GM12878 (cell line): ENCODE measurements around the gene SAMSN1. TPM values are rescaled to one million over a fixed set of nuclear protein-coding genes. Genes with fewer than 3 reads are reported as not detected.

Experiments
- ATAC-seq: fragments of 200-7000 bp; cut with Tn5 transposase; 3 replicates; pipeline ENCODE4 v1.9.1; 2020; ENCODE audit warnings: mild to moderate bottlenecking, moderate library complexity
- BruUV-seq: library from RNA; stranded (reverse); fragments of 400-500 nt; replicated peaks from 2 replicates; lab custom pipeline; 2021; lab: Mats Ljungman, UMichigan
- CTCF ChIA-PET: fragments of 300-600 bp; sonication (Branson Sonifier 250); formaldehyde crosslinking; extraction: SDS; loops from one replicate; lab custom pipeline; 2021; ENCODE audit warnings: inconsistent platforms; lab: Yijun Ruan, JAX
- POLR2A ChIA-PET: fragments of 350-600 bp; formaldehyde crosslinking; extraction: SDS; loops from one replicate; lab custom pipeline; 2021; ENCODE audit warnings: inconsistent platforms; lab: Charles Lee
- RAD21 ChIA-PET: fragments of 300-600 bp; sonication (Branson Sonifier 250); formaldehyde crosslinking; loops from one replicate; lab custom pipeline; 2023; ENCODE audit warnings: antibody characterized with exemption; ENCODE audit not compliant: unreplicated experiment; lab: Charles Lee
- SMC1A ChIA-PET: fragments of 300-600 bp; sonication (Branson Sonifier 250); formaldehyde crosslinking; loops from one replicate; lab custom pipeline; 2023; ENCODE audit not compliant: unreplicated experiment, uncharacterized antibody; lab: Charles Lee
- DNase-seq: peaks from one replicate; pipeline ENCODE4 v3.0.0-alpha.2; 2011; ENCODE audit warnings: low read depth, low spot score
- FAIRE-seq: peaks from 3 replicates; lab custom pipeline; 2011; peaks lifted over from hg19 to GRCh38; lab: Jason Lieb, UNC
- H2AFZ ChIP-seq: 2 replicates; pipeline ENCODE4 v1.6.0; 2011; ENCODE audit warnings: low read depth, low read length, control low read depth; ENCODE audit not compliant: control insufficient read depth
- H3K27ac ChIP-seq: 2 replicates; pipeline ENCODE4 v1.5.1; 2011; ENCODE audit warnings: control low read depth; ENCODE audit not compliant: control insufficient read depth, insufficient read depth
- H3K27me3 ChIP-seq, 2 experiments: replicated peaks in 1 of 2; 2 replicates each; pipeline versions ENCODE4 v1.6.0 to v1.6.1; 2011; ENCODE audit warnings: low read length in 1 of 2; ENCODE audit not compliant: control insufficient read depth in 2 of 2, insufficient read depth in 2 of 2
- H3K36me3 ChIP-seq, 2 experiments: 2 replicates each; pipeline ENCODE4 v1.5.1; 2011; ENCODE audit warnings: low read length in 1 of 2; ENCODE audit not compliant: control insufficient read depth in 2 of 2, insufficient read depth in 2 of 2
- H3K4me1 ChIP-seq: 2 replicates; pipeline ENCODE4 v1.6.1; 2011; ENCODE audit warnings: mild to moderate bottlenecking, low read length, moderate library complexity, mixed read lengths; ENCODE audit not compliant: control insufficient read depth, insufficient read depth
- H3K4me2 ChIP-seq: 2 replicates; pipeline ENCODE4 v1.6.0; 2011; ENCODE audit warnings: control low read depth; ENCODE audit not compliant: control insufficient read depth, insufficient read depth
- H3K4me3 ChIP-seq: fragments of 200-600 bp; sonication (generic); 2 replicates; pipeline ENCODE4 v1.5.1; 2016
- H3K79me2 ChIP-seq: 2 replicates; pipeline ENCODE4 v1.6.0; 2011; ENCODE audit warnings: low read length; ENCODE audit not compliant: control insufficient read depth, insufficient read depth
- H3K9ac ChIP-seq: 2 replicates; pipeline ENCODE4 v1.8.0; 2011; ENCODE audit warnings: low read length, control low read depth, mixed read lengths; ENCODE audit not compliant: control insufficient read depth, insufficient read depth
- H3K9me3 ChIP-seq: replicated peaks from 3 replicates; pipeline ENCODE4 v1.5.1; 2011; ENCODE audit warnings: mild to moderate bottlenecking, low read length; ENCODE audit not compliant: control insufficient read depth, insufficient read depth
- H4K20me1 ChIP-seq: 2 replicates; pipeline ENCODE4 v1.6.0; 2011; ENCODE audit not compliant: control insufficient read depth, insufficient read depth
- BHLHE40 ChIP-seq, 2 experiments: fragments of 450-650 bp in 1 of 2; IDR thresholded peaks; 2 replicates each; pipeline ENCODE4 v1.6.1; 2011 to 2017; ENCODE audit warnings: low read depth in 2 of 2, borderline replicate concordance in 1 of 2, improper control_type of control experiment in 1 of 2, low read length in 1 of 2, mild to moderate bottlenecking in 1 of 2
- CHD4 ChIP-seq: fragments of 200-600 bp; sonication (generic); IDR thresholded peaks from 2 replicates; pipeline ENCODE4 v1.6.1; 2016; ENCODE audit warnings: mild to moderate bottlenecking
- EP300 ChIP-seq, 2 experiments: fragments of 150-350 bp in 1 of 2; IDR thresholded peaks; 2 replicates each; pipeline ENCODE4 v1.6.1; 2011 to 2012; ENCODE audit warnings: low read depth in 2 of 2, low read length in 2 of 2, borderline replicate concordance in 1 of 2, improper control_type of control experiment in 1 of 2, inconsistent platforms in 1 of 2; ENCODE audit not compliant: control insufficient read depth in 1 of 2
- IKZF2 ChIP-seq, 2 experiments: fragments of 450-650 bp; IDR thresholded peaks; 2 replicates each; pipeline ENCODE4 v1.6.1; 2017; ENCODE audit warnings: mild to moderate bottlenecking in 2 of 2, moderate library complexity in 2 of 2
- KLF5 ChIP-seq: fragments of 450-650 bp; IDR thresholded peaks from 2 replicates; pipeline ENCODE4 v1.6.1; 2014; ENCODE audit warnings: mild to moderate bottlenecking; ENCODE audit not compliant: partially characterized antibody
- PBX3 ChIP-seq: IDR thresholded peaks from 2 replicates; pipeline ENCODE4 v1.6.1; 2011; ENCODE audit warnings: mild to moderate bottlenecking, low read depth, low read length, moderate library complexity; ENCODE audit not compliant: insufficient replicate concordance
- PML ChIP-seq: IDR thresholded peaks from 2 replicates; pipeline ENCODE4 v1.6.1; 2012; ENCODE audit warnings: low read length, inconsistent platforms
- RELA ChIP-seq: fragments of 450-650 bp; IDR thresholded peaks from 2 replicates; pipeline ENCODE4 v1.8.0; 2014; ENCODE audit warnings: borderline replicate concordance; ENCODE audit not compliant: partially characterized antibody
- SIX5 ChIP-seq: IDR thresholded peaks from 2 replicates; pipeline ENCODE4 v1.6.1; 2011; ENCODE audit warnings: mild to moderate bottlenecking, low read depth, low read length, moderate library complexity; ENCODE audit not compliant: severe bottlenecking
- TCF3 ChIP-seq: IDR thresholded peaks from 2 replicates; pipeline ENCODE4 v1.6.1; 2012; ENCODE audit warnings: low read depth, mild to moderate bottlenecking, low read length, borderline replicate concordance; ENCODE audit not compliant: insufficient read depth
- TCF7 ChIP-seq: IDR thresholded peaks from 2 replicates; pipeline ENCODE4 v1.6.1; 2014; ENCODE audit warnings: antibody characterized with exemption, borderline replicate concordance
- WRNIP1 ChIP-seq: IDR thresholded peaks from 2 replicates; pipeline ENCODE4 v1.6.1; 2011; ENCODE audit warnings: low read depth, low read length, improper control_type of control experiment, borderline replicate concordance
- ZNF622 ChIP-seq: fragments of 450-650 bp; IDR thresholded peaks from 2 replicates; pipeline ENCODE4 v1.6.1; 2017; ENCODE audit warnings: mild to moderate bottlenecking, inconsistent platforms
- WGBS: methylation state at CpG from one replicate; pipeline ENCODE4 v1.1.6; 2016; ENCODE audit warnings: low lambda C conversion rate; ENCODE audit not compliant: insufficient replicate concordance, insufficient coverage; ENCODE audit errors: missing lambda C conversion rate; 5-methylcytosine and 5-hydroxymethylcytosine counted together
- in situ Hi-C: fragments of 300-500 bp; cut with MboI; formaldehyde crosslinking; loops from 9 replicates; pipeline ENCODE4 v1.14.3; 2018; ENCODE audit warnings: mixed read lengths
- intact Hi-C: fragments of 100-400 bp; cut with micrococcal nuclease; formaldehyde crosslinking; loops from one replicate; pipeline ENCODE4 v1.14.2; 2022; ENCODE audit not compliant: unreplicated experiment
- polyA plus RNA-seq, 11 experiments: library from polyadenylated mRNA; depleted of rRNA in 4 of 11; unstranded in 6 of 11; stranded (reverse) in 5 of 11; fragments of >200 nt; fragmentation: Nextera tagmentation in 4 of 11; fragmentation: Illumina TruSeq in 1 of 11; extraction: Ambion mirVana in 4 of 11; extraction: Trizol in 1 of 11; gene quantifications; 1 replicate in 1 of 11; 2 replicates in 10 of 11; pipeline versions ENCODE4 v1.2.1 to v1.2.3, GENCODE V29; 2011 to 2016; ENCODE audit warnings: inconsistent platforms in 2 of 11, missing spikeins in 2 of 11, low read depth in 1 of 11
- total RNA-seq, 4 experiments: library from RNA; depleted of rRNA in 3 of 4; stranded (reverse); fragments of >200 nt in 3 of 4; fragmentation: Illumina TruSeq in 1 of 4; extraction: Trizol in 1 of 4; gene quantifications; 2 replicates each; pipeline versions ENCODE4 v1.2.1 to v1.2.3, GENCODE V29; 2013 to 2021
- TF ChIP-seq, protein P1 (sequence below): fragments of 450-650 bp; IDR thresholded peaks from 2 replicates; pipeline ENCODE4 v1.6.1; 2016; ENCODE audit warnings: mild to moderate bottlenecking
- TF ChIP-seq, protein P2 (sequence below): fragments of 450-650 bp; IDR thresholded peaks from 2 replicates; pipeline ENCODE4 v1.6.1; 2016; ENCODE audit warnings: mild to moderate bottlenecking
- TF ChIP-seq, protein P3 (sequence below): fragments of 450-650 bp; IDR thresholded peaks from 2 replicates; pipeline ENCODE4 v1.6.1; 2017; ENCODE audit warnings: borderline replicate concordance

SAMSN1 gene
- total and polyA plus RNA-seq, 10 of the 15 experiments (the other 5 are each of a cell fraction or from before 2014, with no cell fraction given) = 23.2 to 102 (median 44.9) TPM

DNA sequence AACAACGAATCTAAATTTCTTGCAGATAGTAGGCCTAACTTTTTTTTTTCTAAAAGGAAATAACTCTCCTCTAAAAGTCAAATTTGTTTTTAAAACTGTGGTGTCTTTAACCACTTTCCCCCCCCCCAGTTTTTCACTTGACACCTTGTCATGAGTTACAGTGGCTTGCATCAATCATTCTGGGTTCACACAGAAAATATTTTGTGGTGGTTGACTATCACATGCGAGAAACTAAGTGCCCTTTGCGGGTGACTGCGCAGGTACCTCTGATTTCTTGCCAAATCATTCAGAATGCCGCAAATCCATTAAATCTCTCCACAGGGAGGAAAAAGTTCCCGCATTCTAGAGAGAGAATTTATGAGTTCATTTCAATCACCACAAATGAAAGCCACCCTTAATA, 23.8 kb upstream of the SAMSN1 start:
- intact Hi-C loops = no loop called here
- Histone ChIP-seq H2AFZ (no peak overlapping the region), H3K4me2 (no peak overlapping the region), H3K9me3 (no peaks in the 10 kb centered on the region; the same call in 1 of the 3 replicates), H4K20me1 (no peaks in the 10 kb centered on the region), H3K9ac (no peak overlapping the region), H3K79me2 (no peaks in the 10 kb centered on the region), H3K4me3 (no peak overlapping the region), H3K36me3 (no peaks in the 10 kb centered on the region), H3K27me3 (no peaks in the 10 kb centered on the region), H3K27ac (no peak overlapping the region), H3K4me1 (peaks cover 28% of the 10 kb centered on the region)
- 80% methylated on average over 6 of the region's 6 CpGs for WGBS
- RAD21 ChIA-PET = interaction anchor here (0.6 to 2.5 kb wide), 7 partner anchors 22 to 167 kb away, joined by 3 to 11 read pairs (median 3); no protein-coding TSS in a partner anchor
- in situ Hi-C loops = no loop called here
- no TSS peak for BruUV-seq
- POLR2A ChIA-PET = interaction anchor here (0.9 to 1.7 kb wide), 2 partner anchors 10 to 12 kb away, joined by 3 to 6 read pairs; no protein-coding TSS in a partner anchor
- SMC1A ChIA-PET = interaction anchor here (0.6 to 9.1 kb wide), 14 partner anchors 9 to 167 kb away, joined by 3 to 81 read pairs (median 4); no protein-coding TSS in a partner anchor
- CTCF ChIA-PET = interaction anchor here (1.4 to 2.8 kb wide), 5 partner anchors 10 to 168 kb away, joined by 3 to 8 read pairs (median 7); no protein-coding TSS in a partner anchor
- FAIRE-seq (no peak), DNase-seq (no peak), ATAC-seq (no peak)
- TF ChIP-seq, protein P1, sequence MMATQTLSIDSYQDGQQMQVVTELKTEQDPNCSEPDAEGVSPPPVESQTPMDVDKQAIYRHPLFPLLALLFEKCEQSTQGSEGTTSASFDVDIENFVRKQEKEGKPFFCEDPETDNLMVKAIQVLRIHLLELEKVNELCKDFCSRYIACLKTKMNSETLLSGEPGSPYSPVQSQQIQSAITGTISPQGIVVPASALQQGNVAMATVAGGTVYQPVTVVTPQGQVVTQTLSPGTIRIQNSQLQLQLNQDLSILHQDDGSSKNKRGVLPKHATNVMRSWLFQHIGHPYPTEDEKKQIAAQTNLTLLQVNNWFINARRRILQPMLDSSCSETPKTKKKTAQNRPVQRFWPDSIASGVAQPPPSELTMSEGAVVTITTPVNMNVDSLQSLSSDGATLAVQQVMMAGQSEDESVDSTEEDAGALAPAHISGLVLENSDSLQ = peak; percentile 64; the same call in 1 of the 2 replicates
- TF ChIP-seq ZNF622 (no peak), WRNIP1 (no peak), SIX5 (no peak), RELA (no peak), CHD4 (no peak), BHLHE40 (IDR thresholded peaks at IDR 0.05; ENCODE audit: borderline replicate concordance in 1 of 2, low read depth in 2 of 2, low read length in 1 of 2) (peak in 1 of 2 experiments; percentile 8; a peak in 1 of 4 replicates), PBX3 (peak; percentile 52), PML (no peak), EP300 (IDR thresholded peaks at IDR 0.05; ENCODE audit: borderline replicate concordance in 1 of 2, control insufficient read depth in 1 of 2, low read depth in 2 of 2, low read length in 2 of 2) (peak in 1 of 2 experiments; percentile 47; a peak in 1 of 4 replicates), TCF7 (no peak), KLF5 (no peak), IKZF2 (IDR thresholded peaks at IDR 0.05) (0 out of 4 replicates have a peak, but pooled peaks of 1 of the 2 experiments have one; percentile 19), TCF3 (no peak)
- TF ChIP-seq, protein P2, sequence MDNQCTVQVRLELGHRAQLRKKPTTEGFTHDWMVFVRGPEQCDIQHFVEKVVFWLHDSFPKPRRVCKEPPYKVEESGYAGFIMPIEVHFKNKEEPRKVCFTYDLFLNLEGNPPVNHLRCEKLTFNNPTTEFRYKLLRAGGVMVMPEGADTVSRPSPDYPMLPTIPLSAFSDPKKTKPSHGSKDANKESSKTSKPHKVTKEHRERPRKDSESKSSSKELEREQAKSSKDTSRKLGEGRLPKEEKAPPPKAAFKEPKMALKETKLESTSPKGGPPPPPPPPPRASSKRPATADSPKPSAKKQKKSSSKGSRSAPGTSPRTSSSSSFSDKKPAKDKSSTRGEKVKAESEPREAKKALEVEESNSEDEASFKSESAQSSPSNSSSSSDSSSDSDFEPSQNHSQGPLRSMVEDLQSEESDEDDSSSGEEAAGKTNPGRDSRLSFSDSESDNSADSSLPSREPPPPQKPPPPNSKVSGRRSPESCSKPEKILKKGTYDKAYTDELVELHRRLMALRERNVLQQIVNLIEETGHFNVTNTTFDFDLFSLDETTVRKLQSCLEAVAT = peak; percentile 59; the same call in 1 of the 2 replicates
- TF ChIP-seq, protein P3, sequence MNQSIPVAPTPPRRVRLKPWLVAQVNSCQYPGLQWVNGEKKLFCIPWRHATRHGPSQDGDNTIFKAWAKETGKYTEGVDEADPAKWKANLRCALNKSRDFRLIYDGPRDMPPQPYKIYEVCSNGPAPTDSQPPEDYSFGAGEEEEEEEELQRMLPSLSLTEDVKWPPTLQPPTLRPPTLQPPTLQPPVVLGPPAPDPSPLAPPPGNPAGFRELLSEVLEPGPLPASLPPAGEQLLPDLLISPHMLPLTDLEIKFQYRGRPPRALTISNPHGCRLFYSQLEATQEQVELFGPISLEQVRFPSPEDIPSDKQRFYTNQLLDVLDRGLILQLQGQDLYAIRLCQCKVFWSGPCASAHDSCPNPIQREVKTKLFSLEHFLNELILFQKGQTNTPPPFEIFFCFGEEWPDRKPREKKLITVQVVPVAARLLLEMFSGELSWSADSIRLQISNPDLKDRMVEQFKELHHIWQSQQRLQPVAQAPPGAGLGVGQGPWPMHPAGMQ = no peak
